Sigmoid colon (tissue), 4 donors: Measurements from ENCODE around the gene ZC3H11A.

Source experiments
- CTCF ChIP-seq, 4 experiments: fragments of 450-650 bp in 3 of 4; fragments of 200-600 bp in 1 of 4; IDR thresholded peaks; one replicate each; pipeline ENCODE4 v1.5.1; 2016 to 2019; ENCODE audit warnings: antibody characterized with exemption in 4 of 4, mild to moderate bottlenecking in 3 of 4, moderate library complexity in 2 of 4
- EP300 ChIP-seq, 4 donors: sonication (generic); formaldehyde crosslinking; IDR thresholded peaks; one replicate each; pipeline ENCODE4 v1.6.1; 2017; ENCODE audit warnings: antibody characterized with exemption in 4 of 4
- POLR2A ChIP-seq, 2 donors: fragments of 450-650 bp; IDR thresholded peaks; one replicate each; pipeline ENCODE4 v1.6.1; 2016; ENCODE audit warnings: antibody characterized with exemption in 2 of 2, mild to moderate bottlenecking in 2 of 2, moderate library complexity in 2 of 2
- POLR2AphosphoS5 ChIP-seq, 4 donors: sonication (generic); formaldehyde crosslinking; IDR thresholded peaks; one replicate each; pipeline ENCODE4 v1.6.1; 2017; ENCODE audit warnings: antibody characterized with exemption in 4 of 4

GRCh38 chr1:203799157-203799556 is 3.7 kb downstream of the ZC3H11A start:
- TF ChIP-seq CTCF (IDR thresholded peaks at IDR 0.05) (no peak), POLR2AphosphoS5 (IDR thresholded peaks at IDR 0.05) (no peak), POLR2A (IDR thresholded peaks at IDR 0.05) (no peak), EP300 (IDR thresholded peaks at IDR 0.05) (no peak)
